Upper lobe of left lung (tissue), 6 donors: ENCODE results near the gene MAGEA9. TPM values are rescaled to one million over a fixed set of nuclear protein-coding genes. Genes with fewer than 3 reads are reported as not detected.
"Not testable (repeated sequence)": the region's sequence is repeated elsewhere in the genome, so short reads cannot be mapped to it uniquely, and the experiment has no call there.

Source experiments
- ATAC-seq, 2 donors: fragments of 200-7000 bp; cut with Tn5 transposase; one replicate each; pipeline ENCODE4 v1.9.1; 2022; ENCODE audit warnings: mild to moderate bottlenecking in 2 of 2, moderate library complexity in 2 of 2; ENCODE audit not compliant: low FRiP score in 2 of 2
- DNase-seq, 2 donors: peaks; one replicate each; pipeline ENCODE4 v3.0.0-alpha.2; 2019 to 2020
- H3K27ac ChIP-seq, 4 donors: fragments of 200-600 bp; sonication (generic); one replicate each; pipeline ENCODE4 v1.5.1; 2016 to 2019
- H3K27me3 ChIP-seq, 4 donors: fragments of 200-600 bp; sonication (generic); one replicate each; pipeline ENCODE4 v1.5.1; 2017 to 2019
- H3K36me3 ChIP-seq, 4 donors: fragments of 200-600 bp; sonication (generic); one replicate each; pipeline ENCODE4 v1.5.1; 2016 to 2019
- H3K4me1 ChIP-seq, 4 donors: fragments of 200-600 bp; sonication (generic); one replicate each; pipeline ENCODE4 v1.5.1; 2018 to 2019
- H3K4me3 ChIP-seq, 4 donors: fragments of 200-600 bp; sonication (generic); one replicate each; pipeline ENCODE4 v1.5.1; 2017 to 2019; ENCODE audit warnings: mild to moderate bottlenecking in 2 of 4, moderate library complexity in 1 of 4
- H3K9me3 ChIP-seq, 4 donors: fragments of 200-600 bp; sonication (generic); one replicate each; pipeline ENCODE4 v1.5.1; 2018 to 2019
- CTCF ChIP-seq, 6 experiments: fragments of 450-650 bp in 4 of 6; fragments of 200-600 bp in 2 of 6; sonication (generic) in 2 of 6; IDR thresholded peaks; one replicate each; pipeline ENCODE4 v1.5.1; 2016 to 2019; ENCODE audit warnings: antibody characterized with exemption in 6 of 6
- EP300 ChIP-seq, 4 donors: sonication (generic); formaldehyde crosslinking; IDR thresholded peaks; one replicate each; pipeline ENCODE4 v1.5.1; 2017; ENCODE audit warnings: antibody characterized with exemption in 4 of 4, control low read depth in 2 of 4
- POLR2A ChIP-seq, 4 donors: fragments of 450-650 bp; IDR thresholded peaks; one replicate each; pipeline ENCODE4 v1.5.1; 2016 to 2017; ENCODE audit warnings: antibody characterized with exemption in 4 of 4, mild to moderate bottlenecking in 2 of 4
- POLR2AphosphoS5 ChIP-seq, 2 donors: sonication (generic); formaldehyde crosslinking; IDR thresholded peaks; one replicate each; pipeline ENCODE4 v1.5.1; 2017; ENCODE audit warnings: antibody characterized with exemption in 2 of 2
- WGBS, 2 donors: methylation state at CpG; one replicate each; pipeline ENCODE4 v1.1.5; 2017 to 2018; 5-methylcytosine and 5-hydroxymethylcytosine counted together
- total RNA-seq, 6 donors: library from RNA; depleted of rRNA in 4 of 6; stranded (reverse); fragments of >200 nt in 4 of 6; gene quantifications; one replicate each; pipeline versions ENCODE4 v1.1.0 to v1.2.1, GENCODE V29; 2016 to 2021
- donor health status: DM: no; HTN: no; CAD: no; lungs with moderate emphysema.
- donor health status: DM: no; HTN: yes; CAD: no; lungs with severe emphysema.

The MAGEA9 gene
- total RNA-seq, result not detected

- not testable (repeated sequence) for DNase-seq, H3K36me3 ChIP-seq, ATAC-seq, H3K4me3 ChIP-seq, H3K9me3 ChIP-seq, H3K4me1 ChIP-seq, H3K27me3 ChIP-seq, H3K27ac ChIP-seq
- WGBS, 2 donors, result no CpG with 5 or more reads among the region's 14 CpGs
Measured at GRCh38 chrX:149781727-149782126, at the start of gene MAGEA9. TSS of gene MAGEA9 (plus strand) at chrX:149781930. CDS start at chrX:149786211, 4,281 bp downstream.

- not testable (repeated sequence) for H3K9me3 ChIP-seq, H3K36me3 ChIP-seq, H3K4me3 ChIP-seq, H3K27ac ChIP-seq, DNase-seq, H3K27me3 ChIP-seq, ATAC-seq, H3K4me1 ChIP-seq
- no CpG with 5 or more reads among the region's 6 CpGs for WGBS, 2 donors
Measured at GRCh38 chrX:149742269-149742668, 39.5 kb upstream of the MAGEA9 start.

GRCh38 chrX:149746390-149747007, 35.2 kb upstream of the MAGEA9 start:
- not testable (repeated sequence) for H3K4me3 ChIP-seq, H3K36me3 ChIP-seq, H3K27ac ChIP-seq, H3K4me1 ChIP-seq, ATAC-seq, DNase-seq, H3K27me3 ChIP-seq, H3K9me3 ChIP-seq
- WGBS, 2 donors, result 90% methylated on average over 2 of the region's 6 CpGs; no CpG with 5 or more reads in 1 of the 2 donors

- WGBS, 2 donors, result 81% methylated on average over 8 of the region's 8 CpGs; no CpG with 5 or more reads in 1 of the 2 donors
- H3K4me1 ChIP-seq, result no peaks in the 10 kb centered on the region
- H3K9me3 ChIP-seq, result no peaks in the 10 kb centered on the region
- no peaks in the 10 kb centered on the region for H3K27me3 ChIP-seq
- no peak overlapping the region for H3K4me3 ChIP-seq
- TF ChIP-seq CTCF (IDR thresholded peaks at IDR 0.05), result no peak
- TF ChIP-seq POLR2A (IDR thresholded peaks at IDR 0.05), result no peak
- no peak for TF ChIP-seq EP300 (IDR thresholded peaks at IDR 0.05)
- no peak overlapping the region for H3K27ac ChIP-seq
- no peaks in the 10 kb centered on the region for H3K36me3 ChIP-seq
- ATAC-seq, result no peak
- DNase-seq, result no peak
Measured at GRCh38 chrX:149757206-149758067, 24.3 kb upstream of the MAGEA9 start.

- H3K27ac ChIP-seq, result no peak overlapping the region
- DNase-seq, result no peak
- TF ChIP-seq CTCF (IDR thresholded peaks at IDR 0.05), result no peak
- TF ChIP-seq POLR2A (IDR thresholded peaks at IDR 0.05), result no peak
- TF ChIP-seq POLR2AphosphoS5 (IDR thresholded peaks at IDR 0.05), result no peak
- no peak for TF ChIP-seq EP300 (IDR thresholded peaks at IDR 0.05)
- no peaks in the 10 kb centered on the region for H3K9me3 ChIP-seq
- H3K27me3 ChIP-seq, result no peaks in the 10 kb centered on the region
- no peak for ATAC-seq
- H3K36me3 ChIP-seq, result no peaks in the 10 kb centered on the region
- H3K4me3 ChIP-seq, result no peak overlapping the region
- no peaks in the 10 kb centered on the region for H3K4me1 ChIP-seq
- WGBS, 2 donors, result 92% methylated on average over 15 of the region's 18 CpGs; no CpG with 5 or more reads in 1 of the 2 donors
Measured at GRCh38 chrX:149758068-149758714, 23.5 kb upstream of the MAGEA9 start.

- H3K9me3 ChIP-seq, ATAC-seq, H3K4me3 ChIP-seq, H3K27ac ChIP-seq, H3K27me3 ChIP-seq, H3K36me3 ChIP-seq, H3K4me1 ChIP-seq: not testable (repeated sequence)
- DNase-seq, result peak in 1 of 2 donors; percentile 58
- WGBS, 2 donors, result 87% methylated on average over 8 of the region's 17 CpGs; no CpG with 5 or more reads in 1 of the 2 donors
Measured at GRCh38 chrX:149758715-149759078, 23.0 kb upstream of the MAGEA9 start.
